Measurements from ENCODE around the gene IGF1.

The IGF1 gene

GRCh38 chr12:102441077-102441596 is 39.2 kb downstream of the IGF1 start:
- no peak for FAIRE-seq
- no peak for TF ChIP-seq CTCF (IDR thresholded peaks at IDR 0.05; ENCODE audit: insufficient read depth, missing control alignments)
- DNase-seq (ENCODE audit: insufficient read length, low spot score): no peak

GRCh38 chr12:102439426-102440405 is 40.6 kb downstream of the IGF1 start:
- FAIRE-seq (no peak), DNase-seq (ENCODE audit: insufficient read length, low spot score) (no peak)
- no peak for TF ChIP-seq CTCF (IDR thresholded peaks at IDR 0.05; ENCODE audit: insufficient read depth, missing control alignments)

- DNase-seq (ENCODE audit: insufficient read length, low spot score) (no peak), FAIRE-seq (no peak)
- no peak for TF ChIP-seq CTCF (IDR thresholded peaks at IDR 0.05; ENCODE audit: insufficient read depth, missing control alignments)
Measured at GRCh38 chr12:102438827-102439210, 41.5 kb downstream of the IGF1 start.

GRCh38 chr12:102438047-102438826 is 42.1 kb downstream of the IGF1 start:
- DNase-seq (ENCODE audit: insufficient read length, low spot score) (no peak), FAIRE-seq (no peak)
- TF ChIP-seq CTCF (IDR thresholded peaks at IDR 0.05; ENCODE audit: insufficient read depth, missing control alignments): no peak

GRCh38 chr12:102437511-102437910 is 42.9 kb downstream of the IGF1 start:
- DNase-seq (ENCODE audit: insufficient read length, low spot score) (no peak), FAIRE-seq (no peak)
- TF ChIP-seq CTCF (IDR thresholded peaks at IDR 0.05; ENCODE audit: insufficient read depth, missing control alignments): no peak

- no peak for DNase-seq (ENCODE audit: insufficient read length, low spot score)
- FAIRE-seq: no peak
- no peak for TF ChIP-seq CTCF (IDR thresholded peaks at IDR 0.05; ENCODE audit: insufficient read depth, missing control alignments)
Measured at GRCh38 chr12:102436867-102437266, 43.5 kb downstream of the IGF1 start.

All from D721Med (cell line).